DMS114 treated with DMSO at 0.1 percent for 48 hours (cell line): ENCODE measurements around the gene DCP1B.
A peak's percentile ranks its signal among the peaks of the same experiment; 100 is the strongest.

ENCODE experiments used
- DNase-seq: peaks from one replicate; lab custom pipeline; 2025; ENCODE audit not compliant: unreplicated experiment; lab: John Stamatoyannopoulos, UW

DCP1B gene

DNA sequence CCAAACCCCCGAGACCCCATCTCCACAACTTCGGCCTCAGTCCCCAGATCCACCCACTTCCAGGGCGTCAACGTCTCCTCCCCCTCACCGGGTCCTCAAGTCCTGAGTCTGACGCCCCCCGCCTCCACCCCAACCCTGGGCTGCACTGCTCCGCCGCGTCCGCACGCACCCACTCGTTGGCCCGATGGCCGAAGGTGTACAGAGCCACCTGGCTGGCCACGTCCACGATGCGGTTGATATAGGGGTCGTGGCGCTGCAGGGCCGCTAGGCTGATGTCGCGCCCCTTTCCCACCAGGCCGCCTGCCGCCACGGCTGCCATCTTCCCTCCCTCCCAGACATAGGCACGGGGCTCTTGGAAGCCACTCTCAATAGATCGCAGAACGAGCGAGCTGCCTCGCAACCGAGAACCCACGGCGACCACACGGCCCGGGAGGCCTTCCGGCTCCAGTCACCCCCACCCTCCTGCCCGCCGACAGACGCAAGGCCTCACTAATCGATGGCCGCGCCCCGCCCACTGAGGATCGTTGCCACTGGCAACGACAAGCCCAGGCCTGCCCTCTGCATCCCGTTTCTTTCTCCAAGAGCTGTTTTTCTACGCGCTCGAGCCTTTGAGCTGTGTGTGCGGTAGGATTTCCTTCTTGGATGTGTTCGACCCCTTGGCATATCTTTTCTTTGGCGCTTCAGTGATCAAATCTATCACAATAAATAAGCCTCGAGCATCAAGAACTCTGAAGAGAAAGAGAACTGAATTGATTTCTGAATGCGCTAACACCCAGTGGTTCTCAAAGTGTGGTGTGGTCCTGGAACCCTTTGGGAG is at the start of gene DCP1B:
Gene DCP1B, minus strand, starts transcription at position 345 of the 817 bp plus-strand sequence. Its CDS starts 26 bp downstream, at position 319.
- DNase-seq: peak; percentile 85

DNA sequence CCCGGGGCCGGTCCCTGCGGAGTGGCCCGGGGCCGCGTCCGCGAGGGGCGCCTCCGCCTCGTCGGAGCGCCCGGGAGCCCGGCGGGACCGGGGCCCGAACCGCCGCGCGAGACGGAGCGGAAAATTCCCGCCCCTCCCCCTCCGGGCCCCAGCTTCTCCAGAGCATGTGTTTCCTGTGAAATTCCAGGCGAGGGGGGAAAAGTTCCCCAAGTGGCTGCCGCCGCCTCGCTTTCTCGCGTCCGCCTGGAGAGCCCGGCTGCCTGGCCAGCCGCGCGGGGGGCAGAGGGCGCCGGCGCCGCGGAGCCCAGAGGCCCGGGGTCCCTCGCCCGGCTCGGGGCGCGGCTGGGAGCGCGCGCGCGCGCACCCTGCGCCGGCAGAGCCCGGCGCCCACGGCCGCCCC is 49.4 kb upstream of the DCP1B start:
- DNase-seq: no peak

DNA sequence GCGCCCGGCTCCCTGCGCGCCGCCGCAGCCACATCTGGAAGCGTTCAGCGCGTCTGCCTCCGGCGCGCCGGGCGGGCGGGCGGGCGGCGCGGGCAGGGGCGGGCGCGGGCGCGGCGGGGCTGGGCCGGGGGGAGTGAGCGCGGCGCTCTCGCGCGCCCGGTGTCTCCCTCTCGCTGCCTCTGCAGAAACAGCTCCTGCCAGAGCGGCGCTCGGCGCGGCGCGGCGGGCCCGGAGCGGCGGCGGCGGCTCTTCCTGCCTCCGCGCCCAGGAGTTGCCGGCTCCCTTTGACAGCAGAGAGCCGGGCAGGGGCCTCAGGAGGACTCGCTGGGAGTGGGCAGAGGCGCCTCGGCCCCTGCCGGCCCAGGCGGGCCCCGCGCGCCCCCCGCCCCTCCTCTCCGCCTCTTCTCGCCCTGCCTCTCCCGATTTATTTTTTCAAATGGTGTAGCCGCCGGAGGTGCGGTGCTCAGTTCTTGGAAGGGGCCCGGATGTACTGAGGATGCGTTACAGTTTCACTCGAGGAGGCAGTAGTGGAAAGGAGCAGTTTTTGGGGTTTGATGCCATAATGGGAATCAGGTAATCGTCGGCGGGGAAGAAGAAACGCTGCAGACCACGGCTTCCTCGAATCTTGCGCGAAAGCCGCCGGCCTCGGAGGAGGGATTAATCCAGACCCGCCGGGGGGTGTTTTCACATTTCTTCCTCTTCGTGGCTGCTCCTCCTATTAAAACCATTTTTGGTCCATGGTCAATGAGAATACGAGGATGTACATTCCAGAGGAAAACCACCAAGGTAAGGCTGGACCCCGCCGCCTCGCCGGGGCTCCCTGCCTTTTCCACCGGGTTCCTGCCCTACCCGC is 48.8 kb upstream of the DCP1B start, which contains the start of gene CACNA1C:
Gene CACNA1C, plus strand, starts transcription at position 162 of the 853 bp plus-strand sequence. Its CDS starts 576 bp downstream, at position 738.
- DNase-seq: peak; percentile 21

DNA sequence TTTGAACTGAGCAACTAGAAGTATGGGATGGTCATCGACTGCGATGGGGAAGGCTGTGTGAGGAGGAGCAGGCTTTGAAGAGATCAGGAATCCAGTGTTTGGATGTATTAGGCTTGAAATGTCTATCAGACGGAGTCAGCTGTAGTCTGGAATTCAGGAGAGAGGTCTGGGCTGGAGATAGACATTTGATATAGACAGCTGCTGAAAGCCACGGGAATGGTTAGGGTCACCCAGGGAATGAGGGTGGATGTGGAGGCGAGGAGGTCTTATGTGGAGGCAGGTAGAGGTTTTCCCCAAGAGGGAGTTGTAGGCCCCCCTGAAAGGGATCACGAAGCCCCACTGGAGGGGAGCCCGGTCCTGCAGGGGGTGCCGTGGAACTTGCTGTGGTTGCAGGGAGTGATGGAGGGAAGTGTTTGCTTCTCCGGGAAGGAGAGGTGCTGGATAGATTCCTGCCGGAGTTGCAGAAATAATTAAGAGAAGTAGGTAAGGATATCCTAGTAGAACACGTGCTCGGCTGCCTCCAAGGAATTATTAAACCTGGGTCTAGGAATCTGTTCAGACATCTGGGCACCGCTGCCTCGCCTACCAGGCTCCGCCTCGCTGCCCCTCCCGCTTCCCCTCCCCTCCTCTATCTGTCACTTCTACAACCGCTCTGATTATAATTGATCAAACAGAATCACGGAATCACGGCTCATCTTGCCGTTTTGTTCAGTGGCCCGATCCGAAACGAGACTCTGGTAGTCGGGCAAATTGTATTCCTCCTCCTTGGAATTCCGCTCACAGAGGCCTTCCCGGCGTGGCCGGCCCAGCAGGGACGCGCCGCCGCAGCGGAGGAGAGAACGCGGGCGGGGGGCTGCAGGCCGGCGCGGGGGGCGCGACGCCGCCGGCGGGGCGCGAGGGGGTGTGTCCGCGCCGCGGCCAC is 47.7 kb upstream of the DCP1B start:
- DNase-seq: peak; percentile 25

DNA sequence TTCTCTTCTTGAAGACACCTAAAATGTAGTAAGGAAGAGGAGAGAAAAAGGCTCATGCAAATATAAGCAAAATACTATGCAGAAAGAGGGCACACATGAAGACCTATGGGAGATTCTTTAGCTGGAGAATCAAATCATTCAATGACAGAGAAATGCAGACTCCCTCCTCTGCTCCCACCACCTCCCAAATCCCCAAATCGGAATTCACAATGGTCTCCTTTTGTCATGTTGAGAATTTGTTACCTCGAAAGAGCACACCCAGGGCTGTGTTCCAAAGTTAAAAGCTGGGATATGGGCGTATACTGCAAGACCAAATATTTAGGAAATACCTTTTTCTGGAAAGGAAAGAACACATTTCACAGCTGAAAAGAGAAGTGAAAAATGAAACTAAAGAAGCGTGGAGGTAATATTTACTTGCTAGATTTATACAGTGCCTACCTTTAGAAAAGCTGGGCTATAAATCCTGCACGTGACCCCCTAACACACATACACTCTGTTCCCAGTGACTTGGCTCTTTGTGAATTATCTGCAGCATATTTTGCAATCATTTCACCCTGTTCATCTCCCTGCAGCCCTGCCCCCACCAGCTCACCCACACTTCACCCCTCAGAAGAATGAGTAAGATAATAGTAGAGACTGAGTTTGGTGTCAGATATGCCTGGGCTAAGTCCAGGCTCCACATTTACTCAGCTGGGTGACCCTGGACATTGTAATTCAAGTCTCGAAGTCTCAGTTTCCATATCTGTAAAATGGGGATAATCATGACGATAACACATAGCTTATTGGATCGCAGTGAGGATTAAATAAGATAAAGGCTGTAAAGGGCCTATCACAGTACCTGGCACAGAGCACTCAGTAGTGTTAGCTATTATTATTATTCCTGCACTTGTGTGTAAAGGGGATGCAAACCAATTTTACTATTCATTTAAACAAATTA is 45.6 kb upstream of the DCP1B start:
- no peak for DNase-seq

DNA sequence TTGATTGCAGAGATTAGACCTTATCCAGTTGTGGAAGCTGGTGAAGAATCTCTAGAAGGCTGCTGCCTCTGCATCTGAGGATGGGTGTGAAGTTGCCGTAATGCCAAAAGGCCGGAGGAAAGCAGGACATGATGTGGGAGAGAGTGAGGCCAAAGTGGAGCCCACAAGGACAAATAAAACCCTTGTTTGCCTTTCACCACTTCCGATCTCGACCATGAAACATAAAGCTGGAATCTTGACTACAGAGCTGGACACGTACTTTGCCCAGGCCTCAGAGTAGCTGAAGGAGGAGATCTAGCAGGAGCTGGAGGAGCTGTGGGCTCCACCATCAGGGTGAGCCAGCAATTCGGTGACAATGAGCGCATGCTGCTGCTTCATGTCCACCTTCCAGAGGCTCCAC is 43.5 kb upstream of the DCP1B start:
- no peak for DNase-seq

DNA sequence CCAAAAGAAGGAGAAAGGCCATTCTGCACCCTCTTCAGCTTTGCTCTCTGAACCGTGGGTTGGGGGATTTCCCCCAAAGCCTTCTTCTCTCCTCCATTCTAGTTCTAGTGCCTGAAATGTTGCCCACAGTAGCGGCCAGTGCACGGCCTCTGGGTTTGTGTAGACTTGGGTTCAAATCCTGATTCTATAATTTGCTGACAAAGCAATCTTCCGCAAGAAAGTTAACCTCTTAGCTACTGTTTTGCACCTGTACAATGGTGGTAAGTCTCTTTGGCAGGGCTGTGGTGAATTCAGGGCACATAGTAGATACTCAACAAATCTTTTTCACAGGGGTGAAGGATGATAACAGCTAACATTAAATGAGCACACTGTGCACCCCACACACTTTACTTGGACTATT is 42.7 kb upstream of the DCP1B start:
- no peak for DNase-seq

DNA sequence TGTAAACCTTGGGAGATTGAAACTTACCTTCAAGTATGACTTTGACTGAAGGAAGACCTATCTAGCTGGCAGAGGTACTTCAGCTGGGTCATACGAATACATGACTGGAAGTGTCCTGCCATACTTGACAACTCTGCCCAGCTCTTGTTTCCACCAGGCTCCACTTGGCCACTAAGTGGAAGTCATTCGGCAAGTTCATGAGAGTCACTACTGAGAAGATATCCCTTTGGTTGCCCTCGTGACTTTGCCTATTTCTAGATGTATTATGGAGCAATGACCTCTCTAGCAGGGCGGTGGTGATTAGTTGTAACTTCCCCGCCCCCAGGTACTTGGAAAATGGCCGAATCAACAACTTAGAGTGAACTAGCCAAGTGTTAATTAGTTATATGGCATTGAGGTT is 39.9 kb upstream of the DCP1B start:
- no peak for DNase-seq

DNA sequence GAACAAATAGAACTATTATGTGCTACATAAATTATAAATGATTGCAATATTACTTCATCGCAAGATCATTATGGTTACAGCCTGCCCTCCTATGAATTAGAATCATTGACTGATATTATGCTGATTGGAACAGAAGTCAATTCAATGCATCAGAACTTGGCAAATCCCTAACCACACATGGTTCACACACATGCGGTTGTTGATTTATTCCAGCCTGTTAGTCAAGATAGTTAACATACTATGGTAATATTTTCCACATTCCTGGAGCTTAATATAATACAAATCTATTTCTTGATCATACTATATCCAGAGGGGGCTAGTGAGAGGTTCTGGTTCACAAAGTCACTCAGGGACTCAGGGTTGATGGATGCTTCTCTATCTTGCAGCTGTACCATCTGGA is 38.8 kb upstream of the DCP1B start:
- no peak for DNase-seq

DNA sequence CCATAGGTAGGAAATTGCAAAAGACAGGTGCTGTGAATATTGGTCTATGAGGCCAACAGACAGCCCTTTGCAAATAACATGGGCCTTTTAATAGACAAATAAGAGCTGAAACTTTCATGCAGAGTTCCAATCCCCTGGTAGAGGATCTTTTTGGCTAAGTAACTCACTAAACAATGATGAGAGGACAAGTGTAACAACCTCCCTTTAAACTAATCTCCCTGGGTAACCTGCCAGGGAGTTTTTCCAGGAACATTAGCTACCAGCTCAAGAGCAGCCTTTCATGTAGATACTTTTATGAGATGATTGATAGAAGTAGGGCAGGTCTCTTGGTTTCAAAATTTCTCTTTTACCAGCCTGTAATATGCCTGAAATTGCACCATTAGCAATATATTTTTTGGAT is 34.8 kb upstream of the DCP1B start:
- no peak for DNase-seq

DNA sequence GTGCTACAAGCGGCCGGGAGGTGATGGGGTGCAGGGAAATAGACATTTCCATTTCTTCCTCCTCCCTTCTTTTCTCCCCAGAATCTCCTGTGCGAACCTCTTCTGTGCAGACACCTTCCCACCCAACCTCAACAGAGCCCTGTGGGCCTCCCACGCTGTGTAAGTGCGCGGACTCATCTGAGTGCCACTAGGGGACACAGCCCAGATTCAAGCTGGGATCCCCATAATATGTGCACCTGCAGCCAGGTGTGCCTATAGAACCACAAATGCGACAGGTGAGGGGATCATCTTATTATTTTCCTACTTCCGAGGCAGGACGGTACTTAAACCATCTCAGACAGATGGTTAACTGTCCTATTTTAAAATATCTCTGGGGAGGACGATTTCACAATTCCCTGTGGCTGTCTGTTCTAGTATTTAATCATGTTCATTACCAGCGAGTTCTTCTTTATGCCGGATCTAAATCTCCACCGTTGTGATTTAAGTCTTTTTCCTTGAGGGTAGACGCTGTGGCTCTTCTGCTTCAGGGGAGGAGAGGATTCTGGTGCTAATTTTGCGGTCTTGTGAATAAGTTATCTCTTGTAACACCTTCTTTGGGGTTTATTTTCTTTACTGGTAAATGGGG is 31.3 kb upstream of the DCP1B start:
- DNase-seq: no peak

DNA sequence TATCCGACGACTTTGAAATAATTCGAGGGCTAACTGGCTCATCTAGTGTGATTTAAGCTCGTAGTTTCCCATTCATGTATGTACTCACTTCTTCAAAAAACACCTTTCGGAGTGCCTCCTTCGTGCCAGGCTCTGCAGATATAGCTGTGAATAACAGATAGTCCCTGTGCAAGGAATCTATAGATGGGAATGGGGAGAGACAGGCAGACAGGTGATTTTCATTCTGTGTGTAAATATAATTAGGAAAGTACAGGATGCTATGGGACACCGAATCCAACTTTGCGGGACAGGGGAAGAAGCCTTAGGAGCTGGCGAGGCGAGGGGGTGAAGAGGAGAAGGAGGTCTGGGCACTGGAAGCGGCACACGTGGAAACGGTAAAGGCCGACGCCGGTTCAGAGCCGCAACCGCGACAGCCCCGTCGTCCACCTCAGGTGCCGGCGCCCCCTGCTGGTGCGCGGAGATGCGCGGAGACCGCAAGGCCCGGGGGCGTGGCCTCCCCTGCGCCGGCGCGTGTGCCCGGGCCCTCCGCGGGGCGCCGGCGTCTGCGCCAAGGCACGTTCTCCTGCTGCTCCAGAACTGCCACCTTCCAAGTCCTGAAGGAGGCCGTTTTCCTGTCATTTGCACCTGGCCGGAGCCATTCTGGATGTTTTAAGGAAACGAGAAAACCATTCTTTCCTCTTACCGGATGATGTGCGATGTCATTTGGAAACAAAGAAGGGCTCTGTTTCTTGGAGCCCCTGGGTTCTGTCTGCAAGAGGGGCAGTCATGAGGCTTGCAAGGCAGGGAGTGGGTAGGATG is 30.6 kb upstream of the DCP1B start:
- DNase-seq: peak; percentile 62

DNA sequence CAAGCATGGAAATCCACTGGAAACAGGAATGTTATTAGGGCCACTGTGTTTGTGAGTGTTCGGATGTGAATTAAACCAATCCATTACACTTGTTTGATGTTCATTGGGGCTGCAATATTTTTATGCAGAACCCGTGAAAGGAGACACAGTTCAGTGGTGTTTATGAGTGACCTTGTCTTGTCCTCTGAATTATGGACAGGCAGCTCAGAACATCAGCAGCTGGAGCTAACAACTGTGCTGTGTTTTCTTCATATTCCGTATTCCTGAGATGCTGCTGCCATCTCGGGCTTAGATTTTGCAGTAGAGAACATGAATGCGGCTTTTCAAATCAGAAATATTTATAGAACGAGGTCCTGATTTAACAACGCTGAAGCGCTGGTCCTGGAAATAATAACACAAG is 28.2 kb upstream of the DCP1B start:
- no peak for DNase-seq

DNA sequence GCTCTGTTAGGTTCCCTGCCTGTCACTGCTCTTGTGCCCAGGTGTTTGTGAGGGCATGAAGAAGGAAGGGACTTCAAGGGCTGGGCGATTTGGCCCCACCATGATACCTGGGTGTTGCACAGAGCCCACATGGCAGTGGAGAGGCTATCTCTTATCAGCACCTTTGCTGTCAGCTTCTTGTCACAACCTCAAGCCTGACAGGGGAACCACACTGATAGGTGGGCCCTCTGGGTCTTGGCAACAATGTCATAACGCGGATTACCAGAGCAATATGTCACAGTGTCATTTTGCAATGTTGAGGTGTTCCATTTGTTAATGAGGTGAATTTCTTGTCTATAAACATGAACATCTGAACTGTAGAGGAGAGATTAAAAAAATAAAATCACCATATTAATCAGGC is 25.6 kb upstream of the DCP1B start:
- no peak for DNase-seq

DNA sequence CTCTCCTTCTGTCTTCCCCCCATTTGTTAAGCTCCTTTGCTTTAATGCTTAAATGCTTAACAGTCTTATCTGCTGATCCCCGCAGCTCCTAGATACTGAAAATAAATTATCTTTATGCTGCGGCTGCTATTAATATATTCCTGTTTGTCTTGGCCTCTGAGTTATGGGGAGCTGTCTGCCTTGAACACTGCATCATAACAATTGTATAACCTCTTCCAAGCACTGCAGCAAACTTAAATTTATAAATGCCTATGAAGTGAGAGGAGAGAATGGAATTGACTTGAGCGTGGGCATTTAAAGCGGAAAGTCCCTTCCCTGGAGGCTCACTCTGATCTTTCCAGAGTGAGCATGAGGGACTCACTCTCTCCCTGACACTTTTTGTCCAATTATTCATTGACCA is 23.1 kb upstream of the DCP1B start:
- DNase-seq: no peak

DNA sequence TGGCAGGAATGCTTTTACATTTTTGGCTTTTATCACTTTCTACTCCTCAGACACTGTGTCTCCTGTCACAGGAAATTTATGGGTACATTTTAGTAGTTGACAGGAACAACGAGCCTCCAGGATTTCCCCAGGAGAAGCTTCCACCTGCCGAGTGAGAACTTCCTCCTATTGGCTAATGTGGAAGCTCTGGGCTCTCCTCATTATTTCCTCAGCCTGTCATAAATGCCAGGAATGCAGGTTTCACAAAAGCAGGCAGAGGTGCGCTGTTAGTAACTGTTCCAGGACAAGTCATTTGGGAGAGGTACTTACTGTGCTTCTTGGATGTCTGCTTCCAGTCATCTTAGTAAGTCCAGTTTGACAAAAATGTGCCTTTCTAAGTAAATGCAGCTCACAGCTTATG is 19.1 kb upstream of the DCP1B start:
- no peak for DNase-seq

DNA sequence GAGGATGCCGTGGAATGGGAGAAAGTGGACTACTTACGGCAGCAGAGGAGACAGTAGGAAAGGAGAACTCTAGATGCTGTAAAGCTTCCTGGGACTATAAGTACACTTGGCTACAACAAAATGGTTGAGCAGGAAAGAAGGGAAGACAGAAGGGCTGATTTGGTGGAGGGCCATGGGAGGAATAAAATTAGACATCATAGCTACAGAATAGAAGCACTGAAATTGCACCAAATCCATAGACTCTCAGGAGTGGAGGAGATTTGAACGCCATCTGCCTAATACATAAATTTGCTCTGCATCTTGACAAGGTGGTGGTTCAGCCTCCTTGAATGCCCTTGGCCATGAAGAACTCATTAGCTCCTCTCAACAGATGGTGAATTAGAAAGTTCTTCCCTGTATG is 16.3 kb upstream of the DCP1B start:
- no peak for DNase-seq

DNA sequence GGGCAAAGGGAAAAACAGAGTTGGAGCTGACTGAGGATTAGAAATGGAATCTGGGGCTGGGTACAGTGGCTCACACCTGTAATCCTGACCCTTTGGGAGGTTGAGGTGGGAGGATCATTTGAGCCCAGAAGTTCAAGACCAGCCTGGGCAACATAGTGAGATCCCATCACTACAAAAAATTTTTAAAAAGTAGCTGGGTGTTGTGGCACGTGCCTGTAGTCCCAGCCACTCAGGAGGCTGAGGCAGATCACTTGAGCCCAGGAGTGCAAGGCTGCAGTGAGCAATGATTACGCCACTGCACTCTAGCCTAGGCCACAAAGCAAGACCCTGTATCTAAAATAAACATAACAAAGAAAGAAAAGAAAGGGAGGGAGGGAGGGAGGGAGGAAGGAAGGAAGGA is 14.9 kb upstream of the DCP1B start:
- no peak for DNase-seq

DNA sequence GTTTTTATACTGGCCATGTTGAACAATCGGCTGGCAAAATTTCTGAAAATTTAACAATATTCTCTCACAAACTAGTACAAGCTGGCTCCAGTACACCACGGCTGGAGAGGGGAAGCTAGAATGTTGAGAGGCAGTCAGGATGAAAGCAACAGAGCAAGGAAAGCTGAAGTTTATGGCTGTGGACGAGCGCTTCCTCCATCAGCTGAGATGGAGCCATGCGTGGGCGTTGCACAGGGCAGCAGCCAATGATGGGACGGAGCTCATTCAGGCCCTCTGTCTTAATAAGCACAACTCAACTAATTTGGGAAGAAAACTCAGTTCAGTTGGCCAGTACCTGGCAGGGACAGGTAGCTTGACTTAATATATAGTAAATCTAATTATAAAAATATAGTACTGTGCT is 14.1 kb upstream of the DCP1B start:
- no peak for DNase-seq
